ENCODE data around the gene FOXE3. TPM values are rescaled to one million over a fixed set of nuclear protein-coding genes. Genes with fewer than 3 reads are reported as not detected.

Gene FOXE3
- total RNA-seq: not detected in 2 replicates
- polyA plus RNA-seq: 0.03 TPM in 1 of 2 replicates, not detected in the other
- polyA plus RNA-seq (2012): not detected in 2 replicates
- polyA minus RNA-seq (ENCODE audit: low replicate concordance): not detected in 2 replicates

DNA sequence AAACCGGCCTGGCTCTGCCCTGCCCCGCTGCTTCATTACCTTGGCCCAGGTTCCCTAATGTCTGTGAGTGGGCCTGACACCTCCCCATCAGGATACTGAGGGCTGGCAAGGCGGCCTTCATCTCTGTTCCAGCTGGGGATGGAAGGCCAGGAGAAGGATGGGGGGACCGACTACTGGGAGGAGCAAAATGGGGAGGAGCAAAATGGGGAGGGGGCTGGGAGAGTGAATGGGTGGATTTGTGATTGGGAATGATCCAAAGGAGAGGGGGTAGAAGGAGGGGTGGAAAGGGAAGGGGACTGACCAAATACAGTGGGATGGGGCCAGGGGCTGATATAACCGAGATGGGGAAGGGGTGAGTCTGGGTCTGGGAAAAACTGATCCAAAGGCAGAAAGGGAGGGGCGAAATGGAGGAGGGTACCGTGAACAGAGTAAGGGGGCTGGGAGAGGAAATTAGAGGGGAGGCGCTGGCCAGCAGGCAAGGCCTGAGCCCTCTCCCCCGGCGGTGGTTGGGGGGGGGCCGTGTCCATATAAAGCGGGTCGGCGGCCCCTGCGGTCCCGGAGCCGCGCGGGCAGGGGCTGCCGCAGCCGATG, at the start of gene FOXE3:
Gene FOXE3, plus strand, starts transcription at position 558 of the 591 bp plus-strand sequence. Its CDS starts 31 bp downstream, at position 589.
- Histone ChIP-seq H3K36me3 (ENCODE audit: control insufficient read depth, insufficient read depth, low read length) (no peaks in the 10 kb centered on the region), H3K4me1 (ENCODE audit: control insufficient read depth, extremely low read depth, insufficient read depth, low read length) (no peaks in the 10 kb centered on the region), H4K20me1 (ENCODE audit: control insufficient read depth, extremely low read depth, insufficient read depth, low read length) (no peaks in the 10 kb centered on the region), H3K79me2 (ENCODE audit: control insufficient read depth, insufficient read depth, low read length) (no peaks in the 10 kb centered on the region), H3K4me2 (ENCODE audit: extremely low read depth, insufficient read depth, low read length) (peak within 1 kb of the TSS; percentile 51), H3K27ac (ENCODE audit: insufficient read depth, low read length) (no peak within 1 kb of the TSS), H2AFZ (ENCODE audit: low read length) (peak within 1 kb of the TSS; percentile 44), H3K9me3 (ENCODE audit: control insufficient read depth, insufficient read depth, low read depth, low read length) (no peaks in the 10 kb centered on the region), H3K4me3 (replicated peaks in 1 of 4; ENCODE audit: control extremely low read depth in 1 of 4, insufficient read depth in 1 of 4, low read depth in 3 of 4, low read length in 4 of 4) (peak within 1 kb of the TSS in 1 of 4 experiments; percentile 27), H3K9ac (ENCODE audit: insufficient read depth, low read length) (no peak within 1 kb of the TSS), H3K27me3 (ENCODE audit: control insufficient read depth, insufficient read depth, low read length) (peaks cover 24% of the 10 kb centered on the region)
- TF ChIP-seq EZH2 (IDR thresholded peaks at IDR 0.05; ENCODE audit: low read length, missing control alignments): no peak
- TF ChIP-seq, protein P1, sequence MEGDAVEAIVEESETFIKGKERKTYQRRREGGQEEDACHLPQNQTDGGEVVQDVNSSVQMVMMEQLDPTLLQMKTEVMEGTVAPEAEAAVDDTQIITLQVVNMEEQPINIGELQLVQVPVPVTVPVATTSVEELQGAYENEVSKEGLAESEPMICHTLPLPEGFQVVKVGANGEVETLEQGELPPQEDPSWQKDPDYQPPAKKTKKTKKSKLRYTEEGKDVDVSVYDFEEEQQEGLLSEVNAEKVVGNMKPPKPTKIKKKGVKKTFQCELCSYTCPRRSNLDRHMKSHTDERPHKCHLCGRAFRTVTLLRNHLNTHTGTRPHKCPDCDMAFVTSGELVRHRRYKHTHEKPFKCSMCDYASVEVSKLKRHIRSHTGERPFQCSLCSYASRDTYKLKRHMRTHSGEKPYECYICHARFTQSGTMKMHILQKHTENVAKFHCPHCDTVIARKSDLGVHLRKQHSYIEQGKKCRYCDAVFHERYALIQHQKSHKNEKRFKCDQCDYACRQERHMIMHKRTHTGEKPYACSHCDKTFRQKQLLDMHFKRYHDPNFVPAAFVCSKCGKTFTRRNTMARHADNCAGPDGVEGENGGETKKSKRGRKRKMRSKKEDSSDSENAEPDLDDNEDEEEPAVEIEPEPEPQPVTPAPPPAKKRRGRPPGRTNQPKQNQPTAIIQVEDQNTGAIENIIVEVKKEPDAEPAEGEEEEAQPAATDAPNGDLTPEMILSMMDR (conservative IDR thresholded peaks at IDR 0.05 in 1 of 2, IDR thresholded peaks at IDR 0.05 in 1 of 2; ENCODE audit: low read depth in 1 of 2, low read length in 2 of 2): no peak
- DNase-seq (ENCODE audit: low read depth in 2 of 2): no peak

GRCh38 chr1:47367651-47368050, 48.4 kb upstream of the FOXE3 start:
- Histone ChIP-seq H2AFZ (ENCODE audit: low read length) (no peak overlapping the region), H3K9ac (ENCODE audit: insufficient read depth, low read length) (no peak overlapping the region), H3K27ac (ENCODE audit: insufficient read depth, low read length) (no peak overlapping the region), H3K4me3 (replicated peaks in 1 of 4; ENCODE audit: control extremely low read depth in 1 of 4, insufficient read depth in 1 of 4, low read depth in 3 of 4, low read length in 4 of 4) (no peak overlapping the region), H3K9me3 (ENCODE audit: control insufficient read depth, insufficient read depth, low read depth, low read length) (no peaks in the 10 kb centered on the region), H3K4me2 (ENCODE audit: extremely low read depth, insufficient read depth, low read length) (no peak overlapping the region), H3K4me1 (ENCODE audit: control insufficient read depth, extremely low read depth, insufficient read depth, low read length) (no peaks in the 10 kb centered on the region), H3K27me3 (ENCODE audit: control insufficient read depth, insufficient read depth, low read length) (no peaks in the 10 kb centered on the region), H4K20me1 (ENCODE audit: control insufficient read depth, extremely low read depth, insufficient read depth, low read length) (no peaks in the 10 kb centered on the region), H3K79me2 (ENCODE audit: control insufficient read depth, insufficient read depth, low read length) (peaks cover 9% of the 10 kb centered on the region), H3K36me3 (ENCODE audit: control insufficient read depth, insufficient read depth, low read length) (peaks cover 2% of the 10 kb centered on the region)
- TF ChIP-seq, protein P1 (conservative IDR thresholded peaks at IDR 0.05 in 1 of 2, IDR thresholded peaks at IDR 0.05 in 1 of 2; ENCODE audit: low read depth in 1 of 2, low read length in 2 of 2): no peak
- no peak for TF ChIP-seq EZH2 (IDR thresholded peaks at IDR 0.05; ENCODE audit: low read length, missing control alignments)
- DNase-seq (ENCODE audit: low read depth in 2 of 2): peak in 1 of 2 donors; percentile 13

- DNase-seq (ENCODE audit: low read depth in 2 of 2): peak in 1 of 2 donors; percentile 59
- H3K4me1 ChIP-seq (ENCODE audit: control insufficient read depth, extremely low read depth, insufficient read depth, low read length): no peaks in the 10 kb centered on the region
Observed at GRCh38 chr1:47371016-47371517, 45.0 kb upstream of the FOXE3 start.

More at GRCh38 chr1:47371016-47371517, 45.0 kb upstream of the FOXE3 start:
- no peak overlapping the region for H3K27ac ChIP-seq (ENCODE audit: insufficient read depth, low read length)
- no peaks in the 10 kb centered on the region for H3K27me3 ChIP-seq (ENCODE audit: control insufficient read depth, insufficient read depth, low read length)
- no peak overlapping the region for H3K4me3 ChIP-seq (replicated peaks in 1 of 4; ENCODE audit: control extremely low read depth in 1 of 4, insufficient read depth in 1 of 4, low read depth in 3 of 4, low read length in 4 of 4)
- H3K79me2 ChIP-seq (ENCODE audit: control insufficient read depth, insufficient read depth, low read length): no peaks in the 10 kb centered on the region
- H3K36me3 ChIP-seq (ENCODE audit: control insufficient read depth, insufficient read depth, low read length): peaks cover 2% of the 10 kb centered on the region
- no peak overlapping the region for H2AFZ ChIP-seq (ENCODE audit: low read length)
- H3K9me3 ChIP-seq (ENCODE audit: control insufficient read depth, insufficient read depth, low read depth, low read length): no peaks in the 10 kb centered on the region
- H3K4me2 ChIP-seq (ENCODE audit: extremely low read depth, insufficient read depth, low read length): no peak overlapping the region
- H3K9ac ChIP-seq (ENCODE audit: insufficient read depth, low read length): no peak overlapping the region
- TF ChIP-seq, protein P1 (conservative IDR thresholded peaks at IDR 0.05 in 1 of 2, IDR thresholded peaks at IDR 0.05 in 1 of 2; ENCODE audit: low read depth in 1 of 2, low read length in 2 of 2): no peak
- TF ChIP-seq EZH2 (IDR thresholded peaks at IDR 0.05; ENCODE audit: low read length, missing control alignments): no peak
- H4K20me1 ChIP-seq (ENCODE audit: control insufficient read depth, extremely low read depth, insufficient read depth, low read length): no peaks in the 10 kb centered on the region

All from fibroblast of lung (primary cell).